ENCODE data around the gene CIAO3.

Gene CIAO3

GRCh38 chr16:735982-736453 is 4.8 kb downstream of the CIAO3 start:
- H3K27ac ChIP-seq (replicated peaks; ENCODE audit: low read length) = no peak overlapping the region
- no peak overlapping the region for H2AK5ac ChIP-seq (ENCODE audit: low read depth, low read length)
- H3K23ac ChIP-seq (ENCODE audit: low read depth, low read length, poor library complexity) = no peak overlapping the region
- H3K4ac ChIP-seq (ENCODE audit: low read length) = no peak overlapping the region
- no peak overlapping the region for H3K14ac ChIP-seq (ENCODE audit: low read length)
- no peaks in the 10 kb centered on the region for H3K9me3 ChIP-seq (replicated peaks in 1 of 2; ENCODE audit: control insufficient read depth in 2 of 2, insufficient read depth in 1 of 2, low read depth in 1 of 2, low read length in 2 of 2)
- no peak overlapping the region for H4K91ac ChIP-seq (ENCODE audit: low read depth, low read length, poor library complexity)
- H2BK15ac ChIP-seq (ENCODE audit: low read length) = no peak overlapping the region
- no peak overlapping the region for H3K18ac ChIP-seq (ENCODE audit: low read length)
- H3K79me1 ChIP-seq (ENCODE audit: low read depth, low read length) = peaks cover 9% of the 10 kb centered on the region
- H3K36me3 ChIP-seq (replicated peaks in 1 of 2; ENCODE audit: control insufficient read depth in 2 of 2, insufficient read depth in 2 of 2, low read length in 2 of 2) = peaks cover 31 to 64% of the 10 kb centered on the region in 2 donors
- no peak overlapping the region for H3K9ac ChIP-seq (ENCODE audit: low read depth, low read length, poor library complexity)
- no peak overlapping the region for H2AFZ ChIP-seq (ENCODE audit: low read length)
- WGBS, 2 donors (ENCODE audit: extremely low coverage in 2 of 2, insufficient read length in 2 of 2, insufficient replicate concordance in 1 of 2) = no CpG with 5 or more reads among the region's 13 CpGs
- H2BK120ac ChIP-seq (ENCODE audit: low read depth, low read length) = no peak overlapping the region
- no peak for DNase-seq (ENCODE audit: low spot score)
- no peak overlapping the region for H4K8ac ChIP-seq (ENCODE audit: low read depth, low read length)
- H2BK12ac ChIP-seq (ENCODE audit: low read length) = no peak overlapping the region
- H3K4me2 ChIP-seq (ENCODE audit: insufficient read depth, low read length, poor library complexity, severe bottlenecking) = no peak overlapping the region
- no peak overlapping the region for H2BK5ac ChIP-seq (ENCODE audit: low read length)
- H3K27me3 ChIP-seq (ENCODE audit: control insufficient read depth in 3 of 3, insufficient read depth in 3 of 3, low read depth in 1 of 3, low read length in 3 of 3) = no peaks in the 10 kb centered on the region
- H3K4me3 ChIP-seq (ENCODE audit: low read length in 2 of 2) = no peak overlapping the region
- peaks cover 4 to 5% of the 10 kb centered on the region in 2 donors for H3K4me1 ChIP-seq (ENCODE audit: control insufficient read depth in 2 of 2, insufficient read depth in 1 of 2, low read depth in 1 of 2, low read length in 2 of 2)

DNA sequence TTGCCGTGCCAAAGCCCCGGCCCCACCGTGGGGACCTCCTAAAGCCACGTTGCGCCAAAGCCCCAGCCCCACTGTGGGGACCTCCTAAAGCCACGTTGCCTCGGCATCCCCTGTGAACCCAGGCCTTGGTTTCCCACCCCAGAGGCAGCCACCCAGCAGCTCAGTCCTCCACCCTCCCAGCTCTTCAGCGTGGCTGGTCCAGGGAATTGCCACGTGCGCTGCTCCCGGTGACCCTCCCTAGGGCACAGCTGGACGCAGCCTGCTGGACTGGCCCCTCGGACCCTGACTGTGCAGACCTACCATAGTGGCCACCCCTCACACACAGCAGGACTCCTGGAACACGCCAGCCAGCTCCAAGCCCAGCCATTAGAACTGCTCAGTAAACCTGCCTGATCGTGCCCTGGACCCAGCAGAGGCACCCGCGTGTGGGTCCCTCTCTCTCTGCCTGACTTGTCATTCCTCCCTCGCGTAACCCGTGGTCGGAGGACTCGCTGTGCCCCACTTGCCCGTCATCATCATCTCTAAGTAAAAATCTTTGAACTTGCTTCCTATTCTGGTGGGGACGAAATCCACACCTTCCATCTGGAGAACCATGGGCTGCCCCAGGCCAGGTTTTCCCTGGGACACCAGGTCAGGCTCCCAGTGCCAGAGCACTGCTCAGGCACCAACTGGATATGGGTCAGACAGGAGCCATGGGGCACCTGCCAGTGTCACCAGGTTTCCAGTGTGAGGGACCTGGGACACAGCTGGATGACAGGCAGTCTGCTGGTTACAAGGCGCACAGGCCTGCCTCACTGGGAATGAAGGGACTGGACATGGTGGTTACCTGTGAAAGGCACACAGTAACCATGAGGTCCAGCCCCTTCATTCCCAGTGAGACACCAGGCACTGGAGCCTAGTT is 5.6 kb downstream of the CIAO3 start:
- H3K14ac ChIP-seq (ENCODE audit: low read length) = no peak overlapping the region
- no peak overlapping the region for H3K4me2 ChIP-seq (ENCODE audit: insufficient read depth, low read length, poor library complexity, severe bottlenecking)
- no peak overlapping the region for H3K23ac ChIP-seq (ENCODE audit: low read depth, low read length, poor library complexity)
- H3K9ac ChIP-seq (ENCODE audit: low read depth, low read length, poor library complexity) = no peak overlapping the region
- no CpG with 5 or more reads among the region's 25 CpGs for WGBS, 2 donors (ENCODE audit: extremely low coverage in 2 of 2, insufficient read length in 2 of 2, insufficient replicate concordance in 1 of 2)
- H3K4me3 ChIP-seq (ENCODE audit: low read length in 2 of 2) = no peak overlapping the region
- H3K4ac ChIP-seq (ENCODE audit: low read length) = no peak overlapping the region
- H3K27me3 ChIP-seq (ENCODE audit: control insufficient read depth in 3 of 3, insufficient read depth in 3 of 3, low read depth in 1 of 3, low read length in 3 of 3) = no peaks in the 10 kb centered on the region
- no peak for DNase-seq (ENCODE audit: low spot score)
- no peak overlapping the region for H2BK15ac ChIP-seq (ENCODE audit: low read length)
- no peaks in the 10 kb centered on the region for H3K9me3 ChIP-seq (replicated peaks in 1 of 2; ENCODE audit: control insufficient read depth in 2 of 2, insufficient read depth in 1 of 2, low read depth in 1 of 2, low read length in 2 of 2)
- no peak overlapping the region for H3K18ac ChIP-seq (ENCODE audit: low read length)
- H3K4me1 ChIP-seq (ENCODE audit: control insufficient read depth in 2 of 2, insufficient read depth in 1 of 2, low read depth in 1 of 2, low read length in 2 of 2) = peaks cover 4 to 5% of the 10 kb centered on the region in 2 donors
- no peak overlapping the region for H2AK5ac ChIP-seq (ENCODE audit: low read depth, low read length)
- no peak overlapping the region for H4K8ac ChIP-seq (ENCODE audit: low read depth, low read length)
- H3K27ac ChIP-seq (replicated peaks; ENCODE audit: low read length) = no peak overlapping the region
- H4K91ac ChIP-seq (ENCODE audit: low read depth, low read length, poor library complexity) = no peak overlapping the region
- no peak overlapping the region for H2BK12ac ChIP-seq (ENCODE audit: low read length)
- no peak overlapping the region for H2BK5ac ChIP-seq (ENCODE audit: low read length)
- H3K79me1 ChIP-seq (ENCODE audit: low read depth, low read length) = peaks cover 9% of the 10 kb centered on the region
- no peak overlapping the region for H2BK120ac ChIP-seq (ENCODE audit: low read depth, low read length)
- peaks cover 33 to 65% of the 10 kb centered on the region in 2 donors for H3K36me3 ChIP-seq (replicated peaks in 1 of 2; ENCODE audit: control insufficient read depth in 2 of 2, insufficient read depth in 2 of 2, low read length in 2 of 2)
- H2AFZ ChIP-seq (ENCODE audit: low read length) = no peak overlapping the region

DNA sequence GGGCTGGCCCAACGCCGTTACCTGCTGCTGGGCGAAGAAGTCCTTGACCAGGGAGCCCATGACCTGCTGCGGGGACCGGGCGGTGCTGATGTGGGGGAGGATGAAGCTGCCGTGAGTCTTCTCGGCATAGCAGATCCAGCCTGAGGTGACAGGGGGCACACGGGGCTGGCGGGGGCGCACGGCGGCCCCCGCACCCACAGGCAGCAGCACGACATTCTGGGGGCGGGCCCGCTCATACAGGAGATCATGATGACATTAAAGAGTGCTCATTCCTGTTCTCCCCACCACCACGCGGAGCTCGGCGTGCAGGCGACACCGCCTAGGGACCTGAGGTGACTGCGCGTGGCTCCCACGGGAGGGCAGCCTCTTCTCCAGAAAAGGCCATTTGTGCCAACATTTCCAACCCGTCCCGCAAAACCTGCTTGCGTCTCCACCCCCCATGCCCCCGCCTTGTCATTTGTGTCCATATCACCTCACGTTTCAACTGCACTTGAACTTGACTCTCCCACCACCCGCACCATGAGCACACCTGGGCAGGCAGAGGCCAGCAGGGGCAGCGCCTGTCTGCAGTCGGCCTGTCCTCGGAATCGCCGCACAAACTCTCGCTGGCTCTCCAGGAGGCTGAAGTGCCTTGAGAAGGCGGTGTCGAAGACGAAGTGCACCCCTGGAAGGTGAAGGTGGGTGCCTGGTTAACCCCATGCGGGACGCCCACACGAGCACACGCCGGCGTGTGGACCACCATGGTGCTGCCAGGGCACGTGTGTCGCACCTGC is 6.4 kb downstream of the CIAO3 start:
- Histone ChIP-seq H2BK15ac (ENCODE audit: low read length) (peak overlapping the region; percentile 58), H2BK12ac (ENCODE audit: low read length) (peak overlapping the region; percentile 73), H4K91ac (ENCODE audit: low read depth, low read length, poor library complexity) (no peak overlapping the region), H2AK5ac (ENCODE audit: low read depth, low read length) (no peak overlapping the region), H3K27me3 (ENCODE audit: control insufficient read depth in 3 of 3, insufficient read depth in 3 of 3, low read depth in 1 of 3, low read length in 3 of 3) (no peaks in the 10 kb centered on the region), H3K36me3 (replicated peaks in 1 of 2; ENCODE audit: control insufficient read depth in 2 of 2, insufficient read depth in 2 of 2, low read length in 2 of 2) (peaks cover 34 to 65% of the 10 kb centered on the region in 2 donors), H3K4ac (ENCODE audit: low read length) (no peak overlapping the region), H2BK120ac (ENCODE audit: low read depth, low read length) (no peak overlapping the region), H3K27ac (replicated peaks; ENCODE audit: low read length) (no peak overlapping the region), H4K8ac (ENCODE audit: low read depth, low read length) (no peak overlapping the region), H3K18ac (ENCODE audit: low read length) (no peak overlapping the region), H3K9ac (ENCODE audit: low read depth, low read length, poor library complexity) (no peak overlapping the region), H3K14ac (ENCODE audit: low read length) (no peak overlapping the region), H3K79me1 (ENCODE audit: low read depth, low read length) (peaks cover 8% of the 10 kb centered on the region), H2AFZ (ENCODE audit: low read length) (no peak overlapping the region), H2BK5ac (ENCODE audit: low read length) (no peak overlapping the region), H3K23ac (ENCODE audit: low read depth, low read length, poor library complexity) (no peak overlapping the region), H3K4me3 (ENCODE audit: low read length in 2 of 2) (no peak overlapping the region), H3K4me2 (ENCODE audit: insufficient read depth, low read length, poor library complexity, severe bottlenecking) (no peak overlapping the region), H3K4me1 (ENCODE audit: control insufficient read depth in 2 of 2, insufficient read depth in 1 of 2, low read depth in 1 of 2, low read length in 2 of 2) (no peaks in the 10 kb centered on the region), H3K9me3 (replicated peaks in 1 of 2; ENCODE audit: control insufficient read depth in 2 of 2, insufficient read depth in 1 of 2, low read depth in 1 of 2, low read length in 2 of 2) (no peaks in the 10 kb centered on the region)
- DNase-seq (ENCODE audit: low spot score) = no peak
- WGBS, 2 donors (ENCODE audit: extremely low coverage in 2 of 2, insufficient read length in 2 of 2, insufficient replicate concordance in 1 of 2) = no CpG with 5 or more reads among the region's 49 CpGs
